MM.1S (cell line): ENCODE results near the gene PNKD.

Experiments
- DNase-seq: peaks from one replicate; pipeline ENCODE4 v3.0.0-alpha.2; 2015
- H2AFZ ChIP-seq: fragments of 300-600 bp; sonication (generic); 2 replicates; pipeline ENCODE4 v1.6.0; 2016; ENCODE audit warnings: antibody characterized with exemption, low read length
- H3F3A ChIP-seq: fragments of 300-600 bp; sonication (generic); 2 replicates; pipeline ENCODE4 v1.6.1; 2016; ENCODE audit warnings: mild to moderate bottlenecking, antibody characterized with exemption, low read length, moderate library complexity, mixed read lengths; ENCODE audit not compliant: insufficient read depth
- H3K27ac ChIP-seq: fragments of 300-600 bp; sonication (generic); 2 replicates; pipeline ENCODE4 v1.5.1; 2016; ENCODE audit warnings: mild to moderate bottlenecking, low read length
- H3K27me3 ChIP-seq: fragments of 300-600 bp; sonication (generic); replicated peaks from 2 replicates; pipeline ENCODE4 v1.6.0; 2016; ENCODE audit warnings: low read length; ENCODE audit not compliant: insufficient read depth
- H3K36me3 ChIP-seq: fragments of 300-600 bp; sonication (generic); replicated peaks from 2 replicates; pipeline ENCODE4 v1.6.1; 2016; ENCODE audit warnings: mild to moderate bottlenecking, low read length, mixed read lengths; ENCODE audit not compliant: insufficient read depth
- H3K4me1 ChIP-seq: fragments of 300-600 bp; sonication (generic); 2 replicates; pipeline ENCODE4 v1.6.1; 2016; ENCODE audit warnings: low read length, mixed read lengths
- H3K4me2 ChIP-seq: fragments of 300-600 bp; sonication (generic); 2 replicates; pipeline ENCODE4 v1.6.0; 2016; ENCODE audit warnings: low read depth, low read length
- H3K4me3 ChIP-seq: fragments of 300-600 bp; sonication (generic); 2 replicates; pipeline ENCODE4 v1.5.1; 2016; ENCODE audit warnings: low read length, mixed read lengths
- H3K79me2 ChIP-seq: fragments of 300-600 bp; sonication (generic); 2 replicates; pipeline ENCODE4 v1.6.1; 2016; ENCODE audit warnings: mixed run types, low read length, mixed read lengths
- H3K9ac ChIP-seq: fragments of 300-600 bp; sonication (generic); 2 replicates; pipeline ENCODE4 v1.6.1; 2016; ENCODE audit warnings: low read length, mixed read lengths
- H3K9me2 ChIP-seq: fragments of 300-600 bp; sonication (generic); replicated peaks from 2 replicates; pipeline ENCODE4 v1.6.1; 2016; ENCODE audit warnings: mild to moderate bottlenecking, low read length, mixed read lengths; ENCODE audit not compliant: insufficient read depth
- H3K9me3 ChIP-seq: fragments of 300-600 bp; sonication (generic); replicated peaks from 2 replicates; pipeline ENCODE4 v1.6.1; 2016; ENCODE audit warnings: mild to moderate bottlenecking, low read length, mixed read lengths; ENCODE audit not compliant: insufficient read depth
- H4K20me1 ChIP-seq: fragments of 300-600 bp; sonication (generic); 2 replicates; pipeline ENCODE4 v1.6.1; 2016; ENCODE audit warnings: mild to moderate bottlenecking, low read length, moderate library complexity, mixed read lengths; ENCODE audit not compliant: insufficient read depth
- EZH2 ChIP-seq: fragments of 300-600 bp; sonication (generic); optimal IDR thresholded peaks from 2 replicates; pipeline ENCODE3; 2017; ENCODE audit warnings: low read depth, mild to moderate bottlenecking, antibody characterized with exemption, low read length, mixed read lengths
- EZH2phosphoT487 ChIP-seq: fragments of 300-600 bp; sonication (generic); IDR thresholded peaks from 2 replicates; pipeline ENCODE4 v1.6.1; 2018; ENCODE audit warnings: antibody characterized with exemption, low read length
- TF ChIP-seq, protein P1 (sequence below): fragments of 300-600 bp; sonication (generic); IDR thresholded peaks from 2 replicates; pipeline ENCODE4 v1.5.1; 2016; ENCODE audit warnings: antibody characterized with exemption, low read length, mixed read lengths

PNKD gene

GRCh38 chr2:218344090-218344754 is 73.9 kb downstream of the PNKD start:
- DNase-seq = no peak

DNA sequence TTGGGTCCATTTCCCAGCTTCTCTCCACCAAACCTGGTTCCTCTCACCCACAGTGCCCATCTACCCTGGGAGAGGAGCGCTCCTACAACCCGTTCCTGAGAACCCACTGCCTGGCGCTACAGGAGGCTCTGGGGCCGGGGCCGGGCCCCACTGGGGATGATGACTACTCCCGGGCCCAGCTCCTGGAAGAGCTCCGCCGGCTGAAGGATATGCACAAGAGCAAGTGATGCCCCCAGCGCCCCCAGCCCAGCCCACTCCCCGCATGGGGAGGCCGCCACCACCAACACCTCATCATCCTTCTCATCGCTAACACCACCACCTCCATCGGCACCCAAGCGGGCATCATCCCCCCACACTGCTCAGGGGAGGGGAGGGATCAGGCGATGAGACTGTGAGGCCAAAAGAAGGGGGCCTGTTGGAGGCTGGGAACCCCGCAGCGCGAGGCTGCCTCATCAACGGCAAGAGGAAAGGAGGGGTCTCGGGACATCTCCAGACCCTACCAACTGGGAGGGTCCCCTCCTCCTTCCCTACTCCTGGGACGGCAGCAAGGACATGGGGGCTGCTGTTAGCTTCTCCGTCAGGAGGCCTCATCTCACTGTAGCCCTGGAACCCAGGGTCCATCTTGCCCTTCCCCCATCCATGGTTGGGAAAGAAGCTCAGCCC is 74.6 kb downstream of the PNKD start:
- DNase-seq = no peak
- no peaks in the 10 kb centered on the region for H3K27me3 ChIP-seq
- H3F3A ChIP-seq = no peaks in the 10 kb centered on the region
- H4K20me1 ChIP-seq = no peaks in the 10 kb centered on the region
- no peak overlapping the region for H3K27ac ChIP-seq
- no peak overlapping the region for H3K4me3 ChIP-seq
- H3K9me3 ChIP-seq = no peaks in the 10 kb centered on the region
- no peak for TF ChIP-seq EZH2phosphoT487
- no peak for TF ChIP-seq EZH2
- TF ChIP-seq, protein P1, sequence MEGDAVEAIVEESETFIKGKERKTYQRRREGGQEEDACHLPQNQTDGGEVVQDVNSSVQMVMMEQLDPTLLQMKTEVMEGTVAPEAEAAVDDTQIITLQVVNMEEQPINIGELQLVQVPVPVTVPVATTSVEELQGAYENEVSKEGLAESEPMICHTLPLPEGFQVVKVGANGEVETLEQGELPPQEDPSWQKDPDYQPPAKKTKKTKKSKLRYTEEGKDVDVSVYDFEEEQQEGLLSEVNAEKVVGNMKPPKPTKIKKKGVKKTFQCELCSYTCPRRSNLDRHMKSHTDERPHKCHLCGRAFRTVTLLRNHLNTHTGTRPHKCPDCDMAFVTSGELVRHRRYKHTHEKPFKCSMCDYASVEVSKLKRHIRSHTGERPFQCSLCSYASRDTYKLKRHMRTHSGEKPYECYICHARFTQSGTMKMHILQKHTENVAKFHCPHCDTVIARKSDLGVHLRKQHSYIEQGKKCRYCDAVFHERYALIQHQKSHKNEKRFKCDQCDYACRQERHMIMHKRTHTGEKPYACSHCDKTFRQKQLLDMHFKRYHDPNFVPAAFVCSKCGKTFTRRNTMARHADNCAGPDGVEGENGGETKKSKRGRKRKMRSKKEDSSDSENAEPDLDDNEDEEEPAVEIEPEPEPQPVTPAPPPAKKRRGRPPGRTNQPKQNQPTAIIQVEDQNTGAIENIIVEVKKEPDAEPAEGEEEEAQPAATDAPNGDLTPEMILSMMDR = no peak
- H3K36me3 ChIP-seq = no peaks in the 10 kb centered on the region
- H3K9ac ChIP-seq = no peak overlapping the region
- no peaks in the 10 kb centered on the region for H3K79me2 ChIP-seq
- H3K9me2 ChIP-seq = no peaks in the 10 kb centered on the region
- H2AFZ ChIP-seq = no peak overlapping the region
- no peaks in the 10 kb centered on the region for H3K4me1 ChIP-seq
- no peak overlapping the region for H3K4me2 ChIP-seq

More at GRCh38 chr2:218344090-218344754, 73.9 kb downstream of the PNKD start:
- TF ChIP-seq EZH2phosphoT487 (no peak), EZH2 (no peak)
- TF ChIP-seq, protein P1 = no peak
- Histone ChIP-seq H3K36me3 (no peaks in the 10 kb centered on the region), H3K4me3 (no peak overlapping the region), H3K79me2 (no peaks in the 10 kb centered on the region), H3K4me2 (no peak overlapping the region), H3K9me2 (no peaks in the 10 kb centered on the region), H3K4me1 (no peaks in the 10 kb centered on the region), H3K27ac (no peak overlapping the region), H3K27me3 (no peaks in the 10 kb centered on the region), H3K9me3 (no peaks in the 10 kb centered on the region), H3F3A (no peaks in the 10 kb centered on the region), H3K9ac (no peak overlapping the region), H4K20me1 (no peaks in the 10 kb centered on the region), H2AFZ (no peak overlapping the region)

DNA sequence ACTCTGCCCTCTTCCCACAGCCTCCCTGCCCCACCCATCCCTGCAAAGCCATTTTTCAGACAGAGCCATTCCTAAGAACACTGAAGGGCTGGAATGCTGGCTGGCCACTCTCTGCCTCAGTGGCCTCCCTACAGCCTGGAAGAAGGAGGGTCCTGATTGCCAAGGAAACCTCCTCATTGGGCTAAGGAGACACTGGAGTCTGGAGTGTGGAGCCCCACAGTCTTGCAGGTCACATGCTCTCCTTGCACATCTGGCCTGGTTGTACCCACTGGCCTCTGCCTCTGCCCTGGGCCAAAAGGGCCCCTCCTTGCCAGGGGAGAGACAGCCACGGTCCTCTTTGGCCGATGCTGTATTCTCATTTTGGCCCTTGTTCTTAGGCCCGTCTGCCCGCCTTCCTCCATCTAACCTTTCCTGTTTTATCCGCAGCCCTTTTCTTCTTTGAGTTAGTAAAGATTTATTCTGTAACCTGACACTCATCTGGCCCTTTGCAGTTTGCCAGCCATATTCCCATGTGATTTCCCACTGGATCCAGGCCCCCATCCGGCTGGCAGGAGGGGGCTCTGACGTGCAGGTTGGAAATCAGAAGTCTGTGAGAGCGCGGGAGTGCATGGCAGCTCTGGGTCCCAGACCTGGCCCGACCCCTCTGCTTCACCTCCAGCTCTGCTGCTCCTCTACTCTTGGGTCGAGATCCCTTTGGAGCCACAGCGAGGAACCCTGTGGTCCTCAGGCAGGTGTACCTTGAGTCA is 75.3 kb downstream of the PNKD start:
- H3K27me3 ChIP-seq = no peaks in the 10 kb centered on the region
- no peak overlapping the region for H3K27ac ChIP-seq
- H3F3A ChIP-seq = no peaks in the 10 kb centered on the region
- no peak for DNase-seq
- TF ChIP-seq, protein P1 = no peak
- TF ChIP-seq EZH2 (no peak), EZH2phosphoT487 (no peak)
- no peak overlapping the region for H2AFZ ChIP-seq
- no peak overlapping the region for H3K4me2 ChIP-seq
- H4K20me1 ChIP-seq = no peaks in the 10 kb centered on the region
- no peaks in the 10 kb centered on the region for H3K9me3 ChIP-seq
- no peak overlapping the region for H3K4me3 ChIP-seq
- H3K4me1 ChIP-seq = no peaks in the 10 kb centered on the region
- H3K9ac ChIP-seq = no peak overlapping the region
- H3K36me3 ChIP-seq = no peaks in the 10 kb centered on the region
- H3K79me2 ChIP-seq = no peaks in the 10 kb centered on the region
- H3K9me2 ChIP-seq = no peaks in the 10 kb centered on the region
